ENCODE data around the gene RNF44.

RNF44 gene

DNA sequence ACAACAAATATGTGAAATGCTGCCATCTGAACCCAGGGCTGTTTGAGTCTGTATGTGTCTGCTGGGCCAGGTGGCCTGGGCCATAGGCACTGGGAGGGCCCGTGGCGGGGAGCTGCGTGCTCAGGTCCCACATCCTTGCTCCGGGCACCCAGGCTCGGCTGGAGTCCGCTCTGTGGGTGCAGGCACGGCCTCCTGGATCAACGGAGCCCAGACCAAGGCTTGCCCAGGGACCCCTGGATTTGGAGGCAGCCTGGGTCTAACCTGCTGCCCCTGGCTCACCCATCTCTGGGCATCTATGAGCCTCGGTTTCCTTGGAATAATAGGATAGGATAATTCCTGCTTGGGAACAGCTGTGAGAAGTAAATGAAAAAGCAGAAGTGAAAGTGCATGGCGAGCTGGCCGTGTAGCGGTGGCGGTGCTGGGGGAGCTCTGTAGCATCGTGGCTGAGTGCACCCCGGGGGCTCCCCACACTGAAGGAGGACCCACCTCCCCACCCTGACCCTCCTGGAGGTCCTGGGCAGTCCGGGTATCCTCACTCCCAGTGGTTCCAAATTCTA lies 13.2 kb upstream of the RNF44 start:
- DNase-seq, result no peak

DNA sequence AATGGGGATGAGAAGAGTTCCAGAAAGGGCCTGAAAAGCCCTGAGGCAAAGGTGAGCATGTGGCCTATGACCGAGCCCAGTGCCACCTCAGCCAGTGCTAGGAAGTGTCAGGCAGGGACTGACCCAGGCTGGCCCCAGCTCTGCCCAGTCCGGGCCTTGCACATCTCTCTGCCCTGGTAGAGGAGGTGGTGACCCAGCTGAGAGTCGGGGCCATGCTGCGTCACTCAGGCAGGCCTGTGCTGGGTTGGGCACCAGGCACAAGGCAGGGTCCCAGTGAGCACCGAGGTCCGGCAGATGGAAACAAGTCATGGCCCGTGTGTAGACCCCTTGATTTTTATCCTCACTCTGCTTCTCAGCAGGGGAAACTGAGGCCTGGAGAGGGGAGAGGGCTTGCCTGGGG lies 12.7 kb upstream of the RNF44 start:
- no peak for DNase-seq

DNA sequence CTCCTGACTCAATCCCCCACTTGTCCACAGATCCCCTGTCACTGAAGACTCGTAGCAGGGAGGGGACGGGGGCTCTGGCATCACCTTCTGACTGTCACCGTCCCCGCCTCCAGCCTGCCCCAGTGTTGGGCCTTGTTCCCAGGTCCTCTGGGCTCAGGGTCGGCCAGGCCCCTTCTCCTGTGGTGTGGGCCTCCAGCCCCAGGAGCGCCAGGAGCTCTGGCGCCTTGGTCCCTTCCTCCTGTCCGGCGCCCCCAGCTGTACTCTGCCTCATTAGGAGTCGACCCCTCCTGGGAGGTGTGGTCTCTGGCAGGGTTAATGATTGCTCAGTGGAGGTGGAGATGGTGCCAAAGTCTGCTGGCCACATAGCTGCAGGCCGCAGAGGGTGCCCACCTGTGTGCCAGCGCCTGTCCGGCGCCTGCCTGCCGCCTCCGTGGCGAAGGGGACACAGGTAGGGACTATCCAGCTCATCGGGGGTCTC lies 11.8 kb upstream of the RNF44 start, which contains the start of gene CDHR2:
Gene CDHR2 (plus strand): TSS at position 376 of the 478 bp plus-strand sequence. CDS start 16,011 bp downstream, outside the sequence.
- DNase-seq, result no peak

DNA sequence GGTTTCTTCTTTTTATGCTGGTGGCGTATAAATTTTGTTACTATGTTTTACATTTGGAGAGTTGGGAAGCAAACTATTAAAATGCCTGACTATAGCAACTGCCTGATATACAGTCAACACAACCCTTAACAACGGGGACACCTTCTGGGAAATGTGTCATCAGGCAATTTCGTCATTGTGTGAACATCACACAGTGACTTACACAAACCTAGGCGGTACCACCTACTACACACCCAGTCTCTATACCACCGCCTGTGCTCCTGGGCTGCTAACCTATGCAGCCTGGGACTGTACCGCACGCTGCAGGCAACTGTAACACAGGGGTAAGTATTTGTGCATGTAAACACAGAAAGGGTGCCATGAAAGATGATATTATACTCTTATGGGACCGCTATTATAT lies 10.6 kb upstream of the RNF44 start:
- no peak for DNase-seq

DNA sequence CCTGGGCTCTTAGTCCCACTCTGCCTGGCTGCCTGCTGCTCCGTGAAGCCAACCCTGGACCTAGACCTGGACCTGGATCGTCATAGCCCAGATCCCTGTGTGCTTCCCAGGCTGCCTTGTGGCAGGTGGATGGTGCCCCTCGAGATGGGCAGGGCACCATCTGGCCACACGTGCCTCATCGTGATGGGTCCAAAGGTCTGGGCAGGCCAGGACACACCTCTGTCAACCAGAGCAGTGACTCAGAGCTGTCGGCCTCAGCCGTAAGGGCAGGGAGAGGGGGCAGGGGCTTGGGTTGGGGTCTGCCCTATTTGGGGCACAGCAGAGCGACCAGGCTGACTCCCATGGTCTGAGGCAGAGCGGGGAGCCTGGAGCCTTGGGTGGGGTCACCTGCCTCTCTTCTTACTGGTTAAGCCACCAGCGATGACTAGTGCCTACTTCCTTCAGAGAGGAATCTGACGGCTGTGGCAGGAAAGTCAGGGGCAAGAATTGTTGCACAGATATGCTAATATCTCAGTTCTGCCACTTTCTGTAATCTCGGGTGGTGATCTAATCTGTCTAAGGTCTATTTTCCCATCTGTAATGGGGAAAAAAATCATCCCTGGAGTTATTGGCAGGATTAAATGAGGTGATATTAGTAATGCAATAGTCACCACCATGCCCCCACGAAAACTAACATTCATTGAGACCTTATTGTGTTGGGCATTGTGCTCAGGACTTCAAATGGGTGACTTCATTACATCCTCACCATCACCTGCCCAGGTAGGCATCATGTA lies 8.7 kb upstream of the RNF44 start:
- DNase-seq, result no peak

DNA sequence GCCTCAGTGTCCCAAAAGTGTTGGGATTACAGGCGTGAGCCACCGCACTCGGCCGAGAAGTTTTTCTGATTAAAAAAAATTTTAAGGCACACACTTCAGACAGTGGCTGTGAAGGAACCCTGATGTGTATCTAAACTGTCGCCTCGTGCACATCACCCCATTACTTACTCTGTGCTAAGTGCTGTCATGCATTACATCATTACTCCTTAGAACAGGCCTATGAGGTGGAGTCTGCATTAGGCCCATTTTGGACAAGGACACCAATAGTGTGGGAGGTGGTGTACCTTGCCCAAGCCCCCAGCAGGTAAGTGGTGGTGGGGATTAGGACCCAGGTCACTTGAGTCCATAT lies 8.2 kb upstream of the RNF44 start:
- no peak for DNase-seq

DNA sequence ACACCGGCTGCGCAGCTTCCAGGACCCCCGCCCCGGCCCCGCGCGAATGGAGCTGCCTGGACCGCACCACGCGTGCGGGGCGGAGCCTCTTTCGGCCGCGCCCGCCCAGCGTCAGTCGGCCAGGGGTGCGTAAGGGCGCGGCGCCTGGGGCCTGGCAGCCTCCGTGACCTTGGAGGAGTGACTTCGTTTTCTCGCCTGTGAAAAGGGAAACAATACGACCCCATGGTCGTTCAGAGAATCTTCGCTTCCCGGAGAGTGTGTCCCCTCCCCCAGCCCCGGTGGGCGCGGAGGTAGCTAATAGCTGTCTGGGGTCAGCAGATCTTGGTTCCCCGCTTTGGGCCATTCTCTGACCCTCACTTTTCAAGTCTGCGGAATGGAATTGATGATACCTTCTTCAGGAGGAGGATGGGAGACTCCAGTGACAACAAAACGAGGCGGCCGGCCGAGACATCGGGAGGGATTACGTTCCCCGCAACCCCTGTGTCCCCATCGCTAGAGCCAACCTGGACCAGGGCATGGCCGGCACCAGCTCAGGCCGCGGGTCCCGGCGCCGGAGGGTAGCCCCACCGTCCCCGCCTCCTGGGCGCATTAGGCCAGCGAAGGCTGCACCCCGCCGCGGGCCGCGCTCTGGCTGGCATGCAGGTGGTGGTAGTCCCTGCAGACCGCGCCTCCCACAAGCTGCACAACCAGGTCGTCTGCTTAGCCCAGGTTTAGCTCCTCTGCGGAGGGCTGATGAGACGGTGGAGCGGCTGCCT lies 6.4 kb upstream of the RNF44 start:
- DNase-seq, result no peak

DNA sequence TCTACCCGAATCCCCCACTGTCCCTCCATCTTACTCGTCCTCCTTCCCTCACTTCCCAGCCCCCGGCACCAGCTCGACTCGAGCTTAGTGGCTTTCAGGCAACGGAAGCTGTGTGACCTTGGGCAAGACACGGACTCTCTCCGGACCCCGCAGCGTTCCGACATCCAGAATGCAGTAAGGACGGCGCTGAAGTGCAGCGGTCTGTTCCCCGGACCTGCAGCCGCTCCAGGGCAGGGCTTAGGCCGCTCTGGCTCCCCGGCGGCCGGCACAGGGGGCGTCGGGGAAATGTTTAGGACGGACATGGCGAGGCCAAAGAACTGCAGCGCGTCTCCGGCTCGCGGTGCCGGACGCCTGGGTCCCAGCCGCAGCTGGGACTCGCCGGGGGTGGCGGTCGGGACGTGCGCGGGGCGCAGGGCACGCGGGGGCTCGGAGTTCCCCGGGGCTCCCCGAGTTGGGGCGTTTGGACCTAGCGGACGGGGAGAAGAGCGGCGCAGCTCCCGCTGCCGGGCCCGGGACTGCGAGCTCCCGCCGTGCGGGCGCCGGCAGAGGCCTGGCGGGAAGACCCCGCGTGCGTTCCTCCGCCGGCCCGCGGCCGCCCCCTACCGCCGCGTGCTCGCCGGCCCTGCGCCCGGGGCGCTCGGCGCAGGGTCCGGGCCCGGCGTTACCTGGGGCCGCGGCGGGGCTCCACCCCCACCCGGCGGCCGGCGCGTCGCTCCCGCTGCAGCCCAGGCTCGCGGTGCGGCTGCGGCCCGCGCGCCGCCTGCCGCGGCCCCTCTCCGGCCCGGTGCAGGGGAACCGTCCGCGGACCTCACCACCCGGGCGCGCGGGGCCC lies 5.6 kb upstream of the RNF44 start:
- no peak for DNase-seq

DNA sequence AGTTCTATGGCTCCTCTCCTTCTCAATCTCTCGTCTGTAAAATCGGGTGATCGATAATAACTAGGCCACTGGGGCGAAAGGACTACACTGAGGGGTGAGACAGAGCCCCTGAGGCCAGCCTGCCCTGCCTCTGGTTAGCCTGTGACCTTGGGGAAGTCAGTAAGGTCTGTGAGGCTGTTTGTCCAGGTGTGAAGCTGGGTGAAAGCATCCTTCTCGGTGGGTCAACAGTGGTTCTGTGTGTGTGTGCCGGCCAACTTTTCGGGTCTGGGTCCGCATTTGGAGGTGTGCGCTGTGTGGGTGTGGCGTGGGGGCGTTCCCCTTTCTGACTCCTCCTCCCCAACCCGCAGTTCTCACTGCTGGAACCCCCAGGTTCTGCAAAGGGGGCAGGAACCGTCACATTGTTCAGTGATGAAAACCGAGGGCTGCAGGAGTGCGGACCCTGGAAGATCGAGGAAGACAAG lies 5.0 kb upstream of the RNF44 start:
- DNase-seq, result no peak

DNA sequence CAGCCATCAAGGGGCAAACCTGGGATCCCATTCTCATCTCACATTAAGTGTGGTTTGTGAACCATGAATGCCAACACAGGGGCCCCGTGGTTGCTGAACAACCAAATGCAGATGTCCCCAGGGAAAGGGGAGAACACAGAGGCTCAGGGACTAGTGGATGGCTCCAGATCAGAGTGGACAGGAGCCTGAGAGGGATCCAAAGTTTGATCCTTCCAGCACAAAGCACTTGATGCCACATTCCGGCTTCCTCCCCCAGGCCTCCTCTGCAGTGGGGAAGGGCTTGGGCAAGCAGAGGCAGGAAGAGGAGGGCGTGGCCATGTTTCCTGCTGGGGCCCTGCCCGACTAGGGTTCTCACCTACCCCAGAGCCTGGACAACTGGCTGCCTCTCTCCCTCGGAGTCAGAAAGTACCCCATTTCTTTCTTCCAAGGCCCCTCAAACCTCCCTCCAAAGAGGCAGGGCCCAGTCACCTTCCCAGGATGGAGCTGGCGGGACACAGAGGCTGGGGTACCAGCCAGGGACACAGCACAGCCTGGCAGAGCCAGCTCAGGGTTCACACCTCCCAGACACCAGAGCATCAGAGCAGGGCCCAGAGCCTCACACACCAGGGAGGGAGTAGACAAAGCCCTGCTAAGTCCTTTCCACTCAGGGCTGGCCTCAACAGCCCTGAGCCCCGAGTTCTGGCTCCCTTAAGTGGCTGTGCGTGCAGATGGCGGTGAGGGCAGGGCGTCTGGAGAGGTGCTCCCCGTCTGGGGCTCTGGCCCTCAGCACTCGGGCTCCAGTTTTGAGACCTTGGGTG lies 4.3 kb upstream of the RNF44 start:
- DNase-seq, result no peak

DNA sequence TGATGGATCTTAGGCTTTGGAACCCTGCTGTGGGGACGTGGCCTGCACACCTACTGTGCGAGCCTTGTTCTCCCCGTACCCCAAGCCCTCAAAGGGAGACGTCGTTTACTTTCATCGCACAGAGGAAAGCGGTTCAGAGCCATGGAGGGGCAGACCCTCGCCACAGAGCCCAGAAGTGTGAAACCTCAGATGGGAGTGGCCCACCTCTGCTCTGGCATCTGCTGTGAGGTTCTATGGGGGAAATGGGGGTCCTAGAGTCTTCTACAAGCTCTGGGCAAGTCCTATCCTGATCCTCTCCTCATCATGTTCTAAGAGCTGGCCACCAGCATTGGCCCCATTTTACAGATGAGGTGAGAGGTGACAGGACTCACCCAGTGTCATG lies 3.7 kb upstream of the RNF44 start:
- no peak for DNase-seq

DNA sequence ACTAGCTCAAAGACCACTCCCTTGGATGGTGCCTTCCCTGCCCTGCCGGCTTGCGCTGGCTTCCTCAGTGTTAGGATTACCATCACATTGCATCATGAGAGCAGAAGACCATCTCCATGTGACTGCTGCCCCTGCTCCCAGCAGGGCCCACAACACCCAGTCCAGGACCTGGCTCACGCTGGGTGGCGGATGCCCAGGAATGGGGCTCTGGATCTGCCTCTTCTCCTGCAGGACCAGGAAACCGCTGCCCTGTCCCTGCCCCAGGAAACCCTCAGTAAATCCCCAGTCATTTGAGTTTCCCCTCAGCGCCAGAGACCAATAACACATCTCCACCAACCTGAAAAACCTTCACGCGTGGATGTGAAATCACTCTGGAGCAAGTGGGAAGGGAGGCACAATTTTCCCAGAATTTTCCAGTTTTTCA lies 3.3 kb upstream of the RNF44 start:
- DNase-seq, result no peak

DNA sequence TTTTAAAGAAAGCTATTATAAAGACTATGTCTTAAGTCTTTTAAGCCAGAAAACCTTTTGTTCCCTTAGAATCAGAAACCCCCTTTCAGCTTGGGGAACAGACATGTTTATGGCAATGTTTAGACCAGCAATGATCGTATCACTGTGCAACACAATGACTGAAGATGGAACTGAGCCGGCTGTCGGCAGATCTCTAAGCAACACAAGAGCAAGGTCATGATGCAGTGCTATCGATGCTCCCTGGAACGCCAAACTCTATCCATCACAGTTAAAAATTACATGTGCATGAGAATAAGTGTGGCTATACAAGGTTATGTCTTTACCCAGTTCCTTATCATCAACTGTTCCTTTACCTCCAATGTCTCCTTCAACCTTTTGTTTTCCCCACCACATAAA lies 1.8 kb upstream of the RNF44 start:
- DNase-seq, result no peak

DNA sequence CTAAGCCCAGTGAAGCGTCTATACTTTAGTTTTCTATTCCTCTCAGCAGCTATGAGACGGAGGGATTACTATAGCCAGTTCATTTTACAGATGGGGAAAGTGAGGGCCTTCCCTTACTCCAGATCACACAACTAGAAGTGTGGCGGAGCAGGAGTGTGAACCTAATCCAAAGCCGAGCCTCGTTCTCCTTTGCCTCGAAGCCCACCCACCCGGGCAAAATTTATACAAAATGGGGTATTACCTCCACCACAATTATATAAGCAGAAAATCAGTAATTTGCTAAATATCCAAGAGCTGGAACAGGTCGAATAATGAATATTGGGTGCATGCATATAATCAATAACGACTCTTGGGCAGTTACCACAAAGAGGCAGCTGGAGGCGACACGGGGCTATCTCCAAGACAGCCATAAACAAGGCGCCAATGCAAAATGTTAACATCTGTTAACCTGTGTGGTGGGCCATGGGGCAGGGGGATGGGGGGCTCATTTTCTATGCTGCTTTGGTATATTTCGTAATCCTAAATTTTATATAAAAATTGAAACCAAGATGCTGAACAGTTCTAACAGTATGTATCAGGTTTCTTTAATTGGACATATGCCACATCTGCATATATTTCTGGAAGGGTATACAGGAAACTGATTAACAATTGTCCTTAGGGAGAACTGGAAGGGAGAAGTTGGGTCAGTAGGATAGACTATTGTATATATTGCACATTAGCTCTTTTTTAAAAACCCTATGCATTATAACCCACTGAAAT lies 1.2 kb upstream of the RNF44 start:
- DNase-seq, result no peak

DNA sequence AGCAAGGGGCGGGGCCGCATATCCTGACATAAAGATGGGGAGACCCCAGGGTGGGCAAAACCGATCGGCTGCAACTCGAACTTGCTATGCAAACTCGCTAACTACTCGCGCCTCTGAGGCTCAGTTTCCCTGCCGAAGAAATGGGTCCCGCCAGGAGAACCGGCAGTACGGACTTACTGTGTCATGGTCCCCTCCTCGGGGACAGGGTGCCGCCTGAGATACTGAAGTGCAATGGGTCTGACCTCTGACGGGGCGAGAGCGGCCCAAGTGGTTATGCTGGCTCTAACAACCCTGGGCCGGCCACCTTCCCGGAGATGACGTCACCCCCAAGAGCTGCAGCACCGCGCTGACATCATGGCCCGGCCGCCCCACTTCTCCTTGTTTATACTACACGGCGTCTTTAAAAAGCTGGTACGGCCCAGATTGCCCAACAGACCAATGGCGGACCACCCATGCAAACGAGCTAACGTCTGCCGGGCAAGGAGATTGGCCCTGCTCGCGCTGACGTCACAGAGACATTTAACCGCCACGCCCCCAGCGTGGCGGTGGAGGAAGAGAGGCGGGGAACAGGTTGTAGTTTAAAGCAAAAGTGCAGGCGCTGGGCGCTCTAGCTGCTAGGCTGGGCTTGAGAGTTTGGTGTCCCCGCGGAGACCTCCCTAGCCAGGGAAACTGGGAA lies 490 bp upstream of the RNF44 start:
- DNase-seq, result peak; percentile 87

DNA sequence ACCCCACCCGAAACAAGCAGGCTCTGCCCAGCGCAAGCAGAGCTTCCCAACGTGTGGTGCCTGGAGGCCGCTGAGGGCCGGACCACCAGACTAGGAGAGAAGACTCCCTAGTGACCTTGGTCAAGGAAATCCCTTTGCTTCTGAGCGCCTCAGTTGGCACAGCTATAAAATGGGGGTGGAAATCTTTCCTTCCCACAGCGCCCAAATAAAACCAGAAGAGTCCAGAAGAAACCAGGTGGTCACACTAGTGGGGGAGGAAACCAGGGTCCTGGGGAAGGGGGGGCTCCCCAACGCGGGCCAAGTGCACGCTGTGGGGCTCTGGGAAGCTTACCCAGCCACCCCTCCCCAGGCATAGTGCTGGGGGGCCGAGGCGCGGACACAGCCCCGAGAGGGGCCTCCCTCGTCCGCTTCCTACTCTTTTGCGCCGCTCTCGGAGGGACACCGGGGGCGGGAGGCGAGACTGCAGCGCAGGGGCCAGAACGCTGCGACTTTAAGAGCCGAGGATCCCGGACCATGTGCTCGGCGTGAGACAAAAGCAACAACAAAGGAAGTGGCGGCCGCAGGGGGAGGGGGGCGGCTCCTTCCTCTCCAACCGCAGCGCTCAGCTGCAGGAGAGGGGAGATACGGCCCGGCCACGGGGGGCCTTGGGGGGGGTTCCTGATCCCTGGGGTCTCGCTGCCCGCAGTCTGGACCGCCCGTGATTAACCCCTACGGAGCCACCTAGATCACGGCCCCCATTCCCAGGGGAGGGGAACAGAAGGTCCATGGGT lies 885 bp downstream of the RNF44 start:
- DNase-seq, result no peak

DNA sequence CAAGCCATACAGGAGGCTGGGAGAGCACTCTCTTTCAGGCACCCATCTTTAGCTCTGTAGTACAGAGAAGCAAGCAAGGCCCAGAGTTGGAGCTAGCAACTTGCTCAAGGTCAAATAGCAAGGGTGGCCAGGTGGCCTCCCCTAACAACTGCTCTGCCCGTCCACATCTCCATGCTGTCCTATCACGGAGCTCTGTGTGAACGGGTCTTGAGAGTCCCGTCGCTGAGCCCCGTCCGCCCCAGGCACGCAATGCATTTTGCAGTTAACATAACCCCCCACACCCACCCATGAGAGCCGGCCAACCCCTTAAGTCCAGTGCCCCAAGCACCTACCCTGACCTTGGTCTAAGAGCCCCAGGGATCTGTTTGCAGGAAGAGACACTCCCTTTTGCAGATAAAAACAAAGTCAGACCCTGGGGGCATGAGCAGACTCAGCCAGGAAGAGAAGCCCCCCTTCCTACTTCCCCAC lies 1.5 kb downstream of the RNF44 start:
- no peak for DNase-seq

DNA sequence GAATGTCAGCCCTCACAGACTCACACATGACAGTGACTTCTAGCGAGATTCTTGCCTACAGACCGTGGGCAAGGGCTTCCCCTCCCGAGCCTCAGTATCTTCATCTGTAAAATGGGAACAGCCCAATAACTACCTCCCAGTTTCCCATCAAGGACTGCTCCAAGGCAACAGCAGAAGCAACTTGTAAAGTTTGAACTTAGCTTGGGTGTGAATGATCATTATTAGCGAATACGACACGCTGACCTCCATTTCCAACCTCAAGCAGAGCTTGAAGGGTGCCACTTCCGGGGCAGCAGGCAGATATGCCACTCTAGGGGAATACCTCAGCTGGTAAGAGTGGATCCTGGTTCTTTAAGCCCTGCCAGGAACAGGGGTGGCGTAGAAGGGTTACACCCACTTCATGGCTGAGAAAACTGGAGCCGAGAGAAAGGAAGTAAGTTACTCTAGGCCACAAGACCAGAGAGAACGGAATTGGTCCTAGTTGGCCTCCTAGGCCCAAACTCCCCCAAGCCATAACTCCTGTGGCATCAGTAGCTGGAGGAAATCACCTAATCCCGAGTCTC lies 2.0 kb downstream of the RNF44 start:
- DNase-seq, result no peak

DNA sequence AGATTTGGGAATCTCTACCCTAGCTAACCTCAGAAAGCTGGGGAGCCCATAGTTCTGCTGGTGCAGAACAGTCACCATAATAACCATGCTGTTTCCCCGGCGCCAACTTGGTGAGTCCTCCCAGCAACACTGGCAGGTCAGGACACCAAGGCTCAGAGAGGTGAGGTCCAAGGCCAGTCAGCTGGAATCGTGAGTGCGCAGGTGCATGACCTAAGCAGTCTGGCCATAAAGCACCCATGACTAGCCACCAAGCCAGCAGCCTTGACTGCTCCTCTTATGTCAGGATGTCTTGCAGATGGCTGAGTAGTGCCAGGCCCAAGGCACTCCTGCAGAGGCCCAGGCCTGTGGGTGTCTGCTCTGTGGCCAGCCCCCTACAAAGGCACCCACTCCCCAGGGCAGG lies 2.6 kb downstream of the RNF44 start:
- no peak for DNase-seq
